ENCODE measurements around the gene CLDN19.

DNA sequence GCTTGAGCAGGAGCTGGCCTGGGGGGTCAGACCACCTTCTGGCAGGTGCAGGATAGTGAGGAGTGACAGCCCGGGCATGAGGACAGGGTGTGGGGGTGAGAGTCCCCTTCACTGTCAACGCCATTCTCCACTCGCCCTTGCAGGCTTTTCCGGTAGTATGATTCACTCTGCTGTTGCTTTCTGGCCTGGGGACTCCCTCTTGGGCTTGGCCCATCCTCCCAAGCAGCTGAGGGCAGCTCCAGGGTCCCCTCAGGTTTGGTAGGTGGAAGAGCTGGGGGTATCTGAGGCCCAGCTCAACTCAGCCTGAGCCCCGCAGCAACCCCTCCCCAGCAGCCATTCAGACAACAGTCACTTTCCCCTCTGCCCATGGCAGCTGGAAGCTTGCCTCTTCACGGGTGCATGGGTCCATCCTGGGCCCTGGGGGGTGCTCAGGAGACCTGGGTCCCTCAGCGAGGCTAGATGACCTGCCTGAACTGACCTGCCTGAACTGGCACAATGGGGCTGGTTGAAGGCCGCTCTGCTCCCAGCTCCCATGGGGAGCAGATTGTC, 1.3 kb downstream of the CLDN19 start:
- TF ChIP-seq GTF2A2 (tag; IDR thresholded peaks at IDR 0.05): no peak
- TF ChIP-seq, protein P1, sequence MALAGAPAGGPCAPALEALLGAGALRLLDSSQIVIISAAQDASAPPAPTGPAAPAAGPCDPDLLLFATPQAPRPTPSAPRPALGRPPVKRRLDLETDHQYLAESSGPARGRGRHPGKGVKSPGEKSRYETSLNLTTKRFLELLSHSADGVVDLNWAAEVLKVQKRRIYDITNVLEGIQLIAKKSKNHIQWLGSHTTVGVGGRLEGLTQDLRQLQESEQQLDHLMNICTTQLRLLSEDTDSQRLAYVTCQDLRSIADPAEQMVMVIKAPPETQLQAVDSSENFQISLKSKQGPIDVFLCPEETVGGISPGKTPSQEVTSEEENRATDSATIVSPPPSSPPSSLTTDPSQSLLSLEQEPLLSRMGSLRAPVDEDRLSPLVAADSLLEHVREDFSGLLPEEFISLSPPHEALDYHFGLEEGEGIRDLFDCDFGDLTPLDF (CRISPR knock-in tag; IDR thresholded peaks at IDR 0.05): no peak
- TF ChIP-seq, protein P2, sequence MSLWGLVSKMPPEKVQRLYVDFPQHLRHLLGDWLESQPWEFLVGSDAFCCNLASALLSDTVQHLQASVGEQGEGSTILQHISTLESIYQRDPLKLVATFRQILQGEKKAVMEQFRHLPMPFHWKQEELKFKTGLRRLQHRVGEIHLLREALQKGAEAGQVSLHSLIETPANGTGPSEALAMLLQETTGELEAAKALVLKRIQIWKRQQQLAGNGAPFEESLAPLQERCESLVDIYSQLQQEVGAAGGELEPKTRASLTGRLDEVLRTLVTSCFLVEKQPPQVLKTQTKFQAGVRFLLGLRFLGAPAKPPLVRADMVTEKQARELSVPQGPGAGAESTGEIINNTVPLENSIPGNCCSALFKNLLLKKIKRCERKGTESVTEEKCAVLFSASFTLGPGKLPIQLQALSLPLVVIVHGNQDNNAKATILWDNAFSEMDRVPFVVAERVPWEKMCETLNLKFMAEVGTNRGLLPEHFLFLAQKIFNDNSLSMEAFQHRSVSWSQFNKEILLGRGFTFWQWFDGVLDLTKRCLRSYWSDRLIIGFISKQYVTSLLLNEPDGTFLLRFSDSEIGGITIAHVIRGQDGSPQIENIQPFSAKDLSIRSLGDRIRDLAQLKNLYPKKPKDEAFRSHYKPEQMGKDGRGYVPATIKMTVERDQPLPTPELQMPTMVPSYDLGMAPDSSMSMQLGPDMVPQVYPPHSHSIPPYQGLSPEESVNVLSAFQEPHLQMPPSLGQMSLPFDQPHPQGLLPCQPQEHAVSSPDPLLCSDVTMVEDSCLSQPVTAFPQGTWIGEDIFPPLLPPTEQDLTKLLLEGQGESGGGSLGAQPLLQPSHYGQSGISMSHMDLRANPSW (CRISPR knock-in tag; IDR thresholded peaks at IDR 0.05): no peak
- no peak for TF ChIP-seq NCOR1 (IDR thresholded peaks at IDR 0.05)
- TF ChIP-seq NR2C2 (CRISPR knock-in tag; IDR thresholded peaks at IDR 0.05): no peak
- no peak for TF ChIP-seq NR2C2 (tag; IDR thresholded peaks at IDR 0.05)
